IPS DF 4.7 (cell line): ENCODE results near the gene ZHX3.

Experiments
- DNase-seq: peaks from one replicate; pipeline ENCODE4 v3.0.0-alpha.2; 2013; ENCODE audit warnings: low spot score; ENCODE audit errors: extremely low read depth

The ZHX3 gene

GRCh38 chr20:41353530-41353929 lies 36.0 kb upstream of the ZHX3 start:
- DNase-seq, result no peak

GRCh38 chr20:41352666-41353065 lies 35.1 kb upstream of the ZHX3 start:
- DNase-seq, result no peak

GRCh38 chr20:41352106-41352505 lies 34.6 kb upstream of the ZHX3 start:
- no peak for DNase-seq

- DNase-seq, result no peak
Observed at GRCh38 chr20:41350408-41350962, 33.0 kb upstream of the ZHX3 start.

- DNase-seq, result no peak
Observed at GRCh38 chr20:41349943-41350342, 32.4 kb upstream of the ZHX3 start.

GRCh38 chr20:41349266-41349665 lies 31.7 kb upstream of the ZHX3 start:
- no peak for DNase-seq

- DNase-seq, result no peak
Observed at GRCh38 chr20:41348430-41349172, 31.1 kb upstream of the ZHX3 start.

- no peak for DNase-seq
Observed at GRCh38 chr20:41347523-41348429, 30.2 kb upstream of the ZHX3 start.

GRCh38 chr20:41345729-41346067 lies 28.2 kb upstream of the ZHX3 start:
- no peak for DNase-seq

GRCh38 chr20:41344938-41345728 lies 27.6 kb upstream of the ZHX3 start:
- no peak for DNase-seq

- DNase-seq, result no peak
Observed at GRCh38 chr20:41344477-41344876, 26.9 kb upstream of the ZHX3 start.

GRCh38 chr20:41342474-41343464 lies 25.2 kb upstream of the ZHX3 start:
- no peak for DNase-seq

- peak; percentile 79 for DNase-seq
Observed at GRCh38 chr20:41340327-41341055, 23.0 kb upstream of the ZHX3 start, which contains the start of gene LPIN3. Gene LPIN3 (plus strand): TSS chr20:41340821. CDS start chr20:41345804, 4,983 bp downstream.

- DNase-seq, result peak; percentile 74
Observed at GRCh38 chr20:41339957-41340326, 22.4 kb upstream of the ZHX3 start.

- no peak for DNase-seq
Observed at GRCh38 chr20:41336711-41337492, 19.4 kb upstream of the ZHX3 start.

- no peak for DNase-seq
Observed at GRCh38 chr20:41335591-41335990, 18.1 kb upstream of the ZHX3 start.

- DNase-seq, result no peak
Observed at GRCh38 chr20:41334443-41335421, 17.2 kb upstream of the ZHX3 start.

- DNase-seq, result no peak
Observed at GRCh38 chr20:41334036-41334435, 16.5 kb upstream of the ZHX3 start.
